Hair follicle dermal papilla cell (primary cell): ENCODE results near the gene INPP1. TPM values are rescaled to one million over a fixed set of nuclear protein-coding genes. Genes with fewer than 3 reads are reported as not detected.

Experiments
- total RNA-seq: library from RNA; depleted of rRNA; stranded (reverse); fragments of >200 nt; gene quantifications from 2 replicates; pipeline ENCODE4 v1.2.3, GENCODE V29; 2012

The INPP1 gene
- 7.1 and 9.6 TPM in 2 replicates for total RNA-seq

GRCh38 chr2:190343536-190344275 lies at the start of gene INPP1:
Gene INPP1 (plus strand): TSS chr2:190343589. CDS start chr2:190360103, 16,514 bp downstream.

GRCh38 chr2:190319555-190320498 lies 23.6 kb upstream of the INPP1 start, which contains the start of gene HIBCH:
Gene HIBCH (minus strand): TSS chr2:190319826. CDS start chr2:190319750, 76 bp downstream.

GRCh38 chr2:190407662-190408537 lies 64.5 kb downstream of the INPP1 start, which contains the start of gene MFSD6:
Gene MFSD6 (plus strand): TSS chr2:190408355. CDS start chr2:190436030, 27,675 bp downstream.

Other genes starting within 250 kb of the INPP1 start
- gene HIBCH, start 23.8 kb upstream of the INPP1 start, total RNA-seq: 10.6 and 11.8 TPM in 2 replicates
- gene MFSD6, start 64.8 kb downstream of the INPP1 start, total RNA-seq: 20.8 and 22.2 TPM in 2 replicates
- 5.1 and 7.3 TPM in 2 replicates for gene NEMP2, start 191.1 kb downstream of the INPP1 start, total RNA-seq